Colonic mucosa (tissue), 4 donors: ENCODE measurements around the gene ERMP1. TPM values are rescaled to one million over a fixed set of nuclear protein-coding genes. Genes with fewer than 3 reads are reported as not detected.
"Not testable (repeated sequence)": the region's sequence is repeated elsewhere in the genome, so short reads cannot be mapped to it uniquely, and the experiment has no call there.

Experiments
- DNase-seq: peaks from one replicate; pipeline ENCODE4 v3.0.0-alpha.2; 2020
- H3K27ac ChIP-seq: fragments of 200-600 bp; one replicate; pipeline ENCODE4 v1.8.0; 2021
- H3K27me3 ChIP-seq: fragments of 200-600 bp; one replicate; pipeline ENCODE4 v1.8.0; 2021
- H3K36me3 ChIP-seq: fragments of 200-600 bp; one replicate; pipeline ENCODE4 v1.8.0; 2021
- H3K4me1 ChIP-seq: fragments of 200-600 bp; one replicate; pipeline ENCODE4 v1.8.0; 2021; ENCODE audit warnings: mild to moderate bottlenecking
- H3K4me3 ChIP-seq: fragments of 200-600 bp; one replicate; pipeline ENCODE4 v1.8.0; 2021
- H3K9ac ChIP-seq, 2 donors: one replicate each; pipeline ENCODE4 v1.7.0; 2013; ENCODE audit warnings: control low read depth in 2 of 2, low read depth in 2 of 2, low read length in 2 of 2
- H3K9me3 ChIP-seq: fragments of 200-600 bp; one replicate; pipeline ENCODE4 v1.8.0; 2021
- intact Hi-C: fragments of 100-400 bp; cut with DNase I; formaldehyde crosslinking; loops from one replicate; pipeline ENCODE4 v1.14.1; 2022
- total RNA-seq, 2 donors: library from RNA; stranded (reverse); fragmentation: NEBNext Ultra II Directional in 1 of 2; extraction: Animal tissue kit (Norgen Biotek cat#: 25700) in 1 of 2; gene quantifications; one replicate each; pipeline ENCODE4 v1.2.1, GENCODE V29; 2021
- TF ChIP-seq, protein P1 (sequence below): fragments of 200-600 bp; IDR thresholded peaks from one replicate; pipeline ENCODE4 v1.8.0; 2022; ENCODE audit warnings: antibody characterized with exemption, mild to moderate bottlenecking
- donor health status: healthy.
- donor health status: DM: no; HTN: no; CAD: no.
- donor health status: DM: no; HTN: no; CAD: no.

Gene ERMP1
- total RNA-seq, 2 donors from 2014 or later: 47.3 to 50.8 TPM

DNA sequence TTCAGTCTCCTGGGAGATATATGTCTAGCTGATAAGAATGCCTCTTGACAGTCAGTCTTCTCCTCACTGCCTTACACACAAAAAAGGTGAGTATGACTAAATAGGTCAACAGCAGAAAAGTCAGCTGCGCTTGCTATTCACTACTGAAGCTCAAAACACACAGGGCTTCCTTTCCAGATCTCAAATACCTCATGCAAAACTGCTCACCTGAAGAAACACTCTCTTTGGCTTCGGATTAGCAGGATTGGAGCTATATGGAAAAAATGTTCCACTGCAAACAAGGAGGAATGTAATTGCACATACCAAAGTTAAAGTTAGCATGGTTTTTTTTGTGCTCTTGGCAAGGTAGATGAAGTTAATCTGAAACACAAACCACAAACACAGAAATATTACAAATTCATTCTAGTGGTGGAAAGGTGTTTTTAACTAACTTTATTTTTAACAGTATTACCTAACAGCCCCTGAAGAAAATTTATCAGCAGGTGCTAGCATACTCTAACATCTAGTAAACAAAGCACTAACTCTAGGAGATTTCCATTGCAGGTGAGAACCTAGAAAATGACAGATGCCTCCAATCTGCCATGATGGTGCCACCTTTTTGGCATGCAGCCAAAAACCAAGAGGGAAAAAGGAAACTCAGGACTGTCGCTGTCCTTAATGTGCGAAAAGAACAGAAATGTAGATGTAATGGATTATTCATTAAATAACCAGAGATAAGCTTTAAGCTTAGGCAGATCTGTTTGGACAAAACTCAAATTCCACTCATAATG, 31.8 kb downstream of the ERMP1 start:
- no peaks in the 10 kb centered on the region for H3K36me3 ChIP-seq
- peaks cover 9% of the 10 kb centered on the region for H3K4me1 ChIP-seq
- H3K4me3 ChIP-seq: no peak overlapping the region
- no peak overlapping the region for H3K9ac ChIP-seq
- TF ChIP-seq, protein P1, sequence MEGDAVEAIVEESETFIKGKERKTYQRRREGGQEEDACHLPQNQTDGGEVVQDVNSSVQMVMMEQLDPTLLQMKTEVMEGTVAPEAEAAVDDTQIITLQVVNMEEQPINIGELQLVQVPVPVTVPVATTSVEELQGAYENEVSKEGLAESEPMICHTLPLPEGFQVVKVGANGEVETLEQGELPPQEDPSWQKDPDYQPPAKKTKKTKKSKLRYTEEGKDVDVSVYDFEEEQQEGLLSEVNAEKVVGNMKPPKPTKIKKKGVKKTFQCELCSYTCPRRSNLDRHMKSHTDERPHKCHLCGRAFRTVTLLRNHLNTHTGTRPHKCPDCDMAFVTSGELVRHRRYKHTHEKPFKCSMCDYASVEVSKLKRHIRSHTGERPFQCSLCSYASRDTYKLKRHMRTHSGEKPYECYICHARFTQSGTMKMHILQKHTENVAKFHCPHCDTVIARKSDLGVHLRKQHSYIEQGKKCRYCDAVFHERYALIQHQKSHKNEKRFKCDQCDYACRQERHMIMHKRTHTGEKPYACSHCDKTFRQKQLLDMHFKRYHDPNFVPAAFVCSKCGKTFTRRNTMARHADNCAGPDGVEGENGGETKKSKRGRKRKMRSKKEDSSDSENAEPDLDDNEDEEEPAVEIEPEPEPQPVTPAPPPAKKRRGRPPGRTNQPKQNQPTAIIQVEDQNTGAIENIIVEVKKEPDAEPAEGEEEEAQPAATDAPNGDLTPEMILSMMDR: no peak
- H3K9me3 ChIP-seq: no peaks in the 10 kb centered on the region
- peak; percentile 38 for DNase-seq
- H3K27ac ChIP-seq: no peak overlapping the region
- no peaks in the 10 kb centered on the region for H3K27me3 ChIP-seq
- intact Hi-C loops: no loop called here

DNA sequence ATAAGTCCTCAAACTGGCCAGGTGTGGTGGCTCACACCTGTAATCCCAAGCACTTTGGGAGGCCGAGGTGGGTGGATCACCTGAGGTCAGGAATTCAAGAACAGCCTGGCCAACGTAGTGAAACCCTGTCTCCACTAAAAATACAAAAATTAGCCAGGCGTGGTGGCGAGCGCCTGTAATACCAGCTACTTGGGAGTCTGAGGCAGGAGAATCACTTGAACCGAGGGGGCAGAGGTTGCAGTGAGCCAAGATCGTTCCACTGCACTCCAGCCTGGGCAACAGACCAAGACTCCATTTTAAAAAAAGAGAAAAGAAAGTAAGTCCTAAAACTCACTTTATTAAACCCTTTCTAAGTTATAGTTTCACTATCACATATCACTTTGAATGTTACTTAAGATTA, 32.5 kb downstream of the ERMP1 start:
- H3K36me3 ChIP-seq, DNase-seq, H3K9ac ChIP-seq, H3K9me3 ChIP-seq, intact Hi-C loops, H3K27ac ChIP-seq, H3K4me1 ChIP-seq, H3K27me3 ChIP-seq, H3K4me3 ChIP-seq: not testable (repeated sequence)

DNA sequence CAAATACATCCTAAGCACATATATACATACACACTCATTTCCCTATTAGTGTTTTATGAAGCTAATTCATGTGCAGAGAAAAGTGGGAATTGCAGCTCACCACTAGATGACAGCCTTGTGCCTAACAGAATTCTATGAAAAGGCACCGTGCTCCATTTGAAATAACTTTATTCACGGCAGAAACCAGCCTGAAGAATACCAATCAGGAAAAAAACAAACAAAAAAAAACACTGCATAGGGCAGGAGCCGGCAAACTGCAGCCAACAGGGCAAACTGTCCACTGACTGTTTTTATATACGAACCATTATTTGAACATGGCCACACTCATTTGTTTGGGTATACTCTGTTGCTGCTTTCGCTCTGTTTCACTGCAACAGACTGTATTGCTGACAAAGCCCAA, 33.6 kb downstream of the ERMP1 start:
- intact Hi-C loops: no loop called here

DNA sequence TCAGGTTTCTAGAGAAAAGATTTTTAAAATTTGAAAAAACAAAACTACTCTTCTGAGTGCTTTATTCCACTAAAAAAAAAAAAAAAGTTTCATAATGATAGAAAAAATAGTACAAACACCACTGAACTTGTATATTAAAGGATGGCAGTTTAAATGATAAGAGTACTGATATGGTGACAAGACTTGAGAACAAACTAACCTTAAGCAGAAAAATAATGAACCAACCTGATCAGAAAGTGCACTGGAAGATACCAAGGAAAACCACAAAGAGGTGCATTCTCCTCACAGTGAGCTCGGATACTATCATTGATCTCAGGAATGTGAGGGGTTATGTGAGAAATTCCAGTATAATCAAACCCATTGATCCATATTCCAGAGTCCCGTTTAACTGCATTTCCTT, 34.3 kb downstream of the ERMP1 start:
- Histone ChIP-seq H3K9me3 (no peaks in the 10 kb centered on the region), H3K4me1 (peaks cover 9% of the 10 kb centered on the region), H3K4me3 (no peak overlapping the region), H3K27ac (no peak overlapping the region), H3K36me3 (no peaks in the 10 kb centered on the region), H3K27me3 (no peaks in the 10 kb centered on the region), H3K9ac (no peak overlapping the region)
- TF ChIP-seq, protein P1: no peak
- intact Hi-C loops: no loop called here
- no peak for DNase-seq

More for the DNA sequence above, 33.6 kb downstream of the ERMP1 start:
- Histone ChIP-seq H3K9me3 (no peaks in the 10 kb centered on the region), H3K36me3 (no peaks in the 10 kb centered on the region), H3K4me3 (no peak overlapping the region), H3K27ac (no peak overlapping the region), H3K27me3 (no peaks in the 10 kb centered on the region), H3K9ac (no peak overlapping the region), H3K4me1 (peaks cover 9% of the 10 kb centered on the region)
- DNase-seq: no peak
- TF ChIP-seq, protein P1: peak; percentile 52

DNA sequence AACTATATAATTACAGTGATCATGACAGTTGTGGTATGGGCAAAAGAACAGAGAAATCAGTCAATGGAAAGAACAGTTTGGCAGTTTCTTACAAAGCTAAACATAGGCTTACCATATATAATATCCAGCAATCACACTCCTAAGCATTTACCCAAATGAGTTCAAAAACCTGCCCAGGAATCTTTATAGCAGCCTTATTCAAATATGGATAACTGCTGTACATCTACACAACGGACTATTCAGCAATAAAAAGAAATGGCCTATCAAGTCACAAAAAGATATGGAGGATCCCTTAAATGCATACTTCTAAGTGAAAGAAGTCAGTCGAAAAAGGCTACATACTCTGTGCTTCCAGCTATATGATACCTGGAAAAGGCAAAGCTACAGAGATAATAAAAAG, 36.6 kb downstream of the ERMP1 start:
- Histone ChIP-seq H3K27ac (no peak overlapping the region), H3K4me1 (peaks cover 5% of the 10 kb centered on the region), H3K4me3 (no peak overlapping the region), H3K9me3 (no peaks in the 10 kb centered on the region), H3K9ac (no peak overlapping the region), H3K27me3 (no peaks in the 10 kb centered on the region), H3K36me3 (no peaks in the 10 kb centered on the region)
- DNase-seq: no peak
- intact Hi-C loops: no loop called here
- TF ChIP-seq, protein P1: no peak

DNA sequence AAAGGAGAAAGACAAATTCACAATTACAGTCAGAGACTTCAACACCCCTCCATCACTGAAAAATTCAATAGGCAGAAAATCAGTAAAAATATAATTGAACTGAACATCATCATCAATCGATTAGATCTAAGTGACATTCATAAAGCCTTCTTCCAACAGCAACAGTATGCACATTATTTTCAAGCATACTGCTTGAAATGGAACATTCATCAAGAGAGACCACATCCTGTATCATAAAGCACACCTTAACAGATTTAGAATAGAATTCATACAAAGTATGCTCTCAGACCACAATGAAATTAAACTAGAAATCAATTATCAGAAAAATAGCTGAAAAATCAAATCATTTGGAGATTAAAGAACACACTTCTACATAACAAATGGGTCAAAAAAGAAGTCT, 39.1 kb downstream of the ERMP1 start:
- DNase-seq: no peak
- Histone ChIP-seq H3K9me3 (no peaks in the 10 kb centered on the region), H3K36me3 (no peaks in the 10 kb centered on the region), H3K9ac (no peak overlapping the region), H3K27me3 (no peaks in the 10 kb centered on the region), H3K4me1 (no peaks in the 10 kb centered on the region), H3K27ac (no peak overlapping the region), H3K4me3 (no peak overlapping the region)
- TF ChIP-seq, protein P1: no peak
- intact Hi-C loops: no loop called here
